ENCODE measurements around the gene PCDHA8. TPM values are rescaled to one million over a fixed set of nuclear protein-coding genes. Genes with fewer than 3 reads are reported as not detected.
"Not testable (repeated sequence)": the region's sequence is repeated elsewhere in the genome, so short reads cannot be mapped to it uniquely, and the experiment has no call there.

Gene PCDHA8
- total RNA-seq, 1 experiment from 2014 or later = not detected

DNA sequence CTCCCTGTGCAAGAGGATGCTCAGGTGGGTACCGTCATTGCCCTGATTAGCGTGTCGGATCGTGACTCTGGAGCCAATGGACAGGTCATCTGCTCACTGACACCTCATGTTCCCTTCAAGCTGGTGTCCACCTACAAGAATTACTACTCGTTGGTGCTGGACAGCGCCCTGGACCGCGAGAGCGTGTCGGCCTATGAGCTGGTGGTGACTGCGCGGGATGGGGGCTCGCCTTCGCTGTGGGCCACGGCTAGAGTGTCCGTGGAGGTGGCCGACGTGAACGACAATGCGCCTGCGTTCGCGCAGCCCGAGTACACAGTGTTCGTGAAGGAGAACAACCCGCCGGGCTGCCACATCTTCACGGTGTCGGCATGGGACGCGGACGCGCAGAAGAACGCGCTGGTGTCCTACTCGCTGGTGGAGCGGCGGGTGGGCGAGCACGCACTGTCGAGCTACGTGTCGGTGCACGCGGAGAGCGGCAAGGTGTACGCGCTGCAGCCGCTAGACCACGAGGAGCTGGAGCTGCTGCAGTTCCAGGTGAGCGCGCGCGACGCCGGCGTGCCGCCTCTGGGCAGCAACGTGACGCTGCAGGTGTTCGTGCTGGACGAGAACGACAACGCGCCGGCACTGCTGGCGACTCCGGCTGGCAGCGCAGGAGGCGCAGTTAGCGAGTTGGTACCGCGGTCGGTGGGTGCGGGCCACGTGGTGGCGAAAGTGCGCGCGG, 35.7 kb downstream of the PCDHA8 start:
- RAD21 ChIA-PET (ENCODE audit: low non-redundant PET in 1 of 2, low total read pairs in 2 of 2, uncharacterized antibody in 2 of 2, unreplicated experiment in 2 of 2); ATAC-seq; H3K4me3 ChIP-seq (replicated peaks in 1 of 2; ENCODE audit: low read depth in 1 of 2, low read length in 2 of 2); BruUV-seq (replicated peaks); intact Hi-C loops (cut with micrococcal nuclease); H3K4me1 ChIP-seq (ENCODE audit: control insufficient read depth in 1 of 2, insufficient read depth in 2 of 2, low read length in 2 of 2); H3K4me2 ChIP-seq (ENCODE audit: low read length); H3K27ac ChIP-seq (ENCODE audit: low read depth, low read length); H3K27me3 ChIP-seq (ENCODE audit: insufficient read depth, low read length); H3K36me3 ChIP-seq (ENCODE audit: control insufficient read depth in 1 of 2, insufficient read depth in 2 of 2, low read length in 2 of 2); H3K9ac ChIP-seq (ENCODE audit: low read length); H2AFZ ChIP-seq (ENCODE audit: low read depth, low read length, poor library complexity, severe bottlenecking); H3K9me2 ChIP-seq (ENCODE audit: insufficient read depth); H3K79me2 ChIP-seq (ENCODE audit: insufficient read depth, low read length); DNase-seq (ENCODE audit: low read depth, low spot score); POLR2A ChIA-PET; H4K20me1 ChIP-seq (ENCODE audit: insufficient read depth); H3K9me3 ChIP-seq (ENCODE audit: control insufficient read depth in 1 of 2, insufficient read depth in 1 of 2, low read depth in 1 of 2, low read length in 2 of 2): not testable (repeated sequence)
- TF ChIP-seq, protein P1, sequence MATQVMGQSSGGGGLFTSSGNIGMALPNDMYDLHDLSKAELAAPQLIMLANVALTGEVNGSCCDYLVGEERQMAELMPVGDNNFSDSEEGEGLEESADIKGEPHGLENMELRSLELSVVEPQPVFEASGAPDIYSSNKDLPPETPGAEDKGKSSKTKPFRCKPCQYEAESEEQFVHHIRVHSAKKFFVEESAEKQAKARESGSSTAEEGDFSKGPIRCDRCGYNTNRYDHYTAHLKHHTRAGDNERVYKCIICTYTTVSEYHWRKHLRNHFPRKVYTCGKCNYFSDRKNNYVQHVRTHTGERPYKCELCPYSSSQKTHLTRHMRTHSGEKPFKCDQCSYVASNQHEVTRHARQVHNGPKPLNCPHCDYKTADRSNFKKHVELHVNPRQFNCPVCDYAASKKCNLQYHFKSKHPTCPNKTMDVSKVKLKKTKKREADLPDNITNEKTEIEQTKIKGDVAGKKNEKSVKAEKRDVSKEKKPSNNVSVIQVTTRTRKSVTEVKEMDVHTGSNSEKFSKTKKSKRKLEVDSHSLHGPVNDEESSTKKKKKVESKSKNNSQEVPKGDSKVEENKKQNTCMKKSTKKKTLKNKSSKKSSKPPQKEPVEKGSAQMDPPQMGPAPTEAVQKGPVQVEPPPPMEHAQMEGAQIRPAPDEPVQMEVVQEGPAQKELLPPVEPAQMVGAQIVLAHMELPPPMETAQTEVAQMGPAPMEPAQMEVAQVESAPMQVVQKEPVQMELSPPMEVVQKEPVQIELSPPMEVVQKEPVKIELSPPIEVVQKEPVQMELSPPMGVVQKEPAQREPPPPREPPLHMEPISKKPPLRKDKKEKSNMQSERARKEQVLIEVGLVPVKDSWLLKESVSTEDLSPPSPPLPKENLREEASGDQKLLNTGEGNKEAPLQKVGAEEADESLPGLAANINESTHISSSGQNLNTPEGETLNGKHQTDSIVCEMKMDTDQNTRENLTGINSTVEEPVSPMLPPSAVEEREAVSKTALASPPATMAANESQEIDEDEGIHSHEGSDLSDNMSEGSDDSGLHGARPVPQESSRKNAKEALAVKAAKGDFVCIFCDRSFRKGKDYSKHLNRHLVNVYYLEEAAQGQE (IDR thresholded peaks at IDR 0.05; ENCODE audit: low read depth) = peak; percentile 16; the same call in 1 of the 2 replicates
- CTCF ChIA-PET = interaction anchor here (1.3 kb wide), 1 partner anchor 164 kb away, joined by 13 read pairs; no protein-coding TSS in a partner anchor

DNA sequence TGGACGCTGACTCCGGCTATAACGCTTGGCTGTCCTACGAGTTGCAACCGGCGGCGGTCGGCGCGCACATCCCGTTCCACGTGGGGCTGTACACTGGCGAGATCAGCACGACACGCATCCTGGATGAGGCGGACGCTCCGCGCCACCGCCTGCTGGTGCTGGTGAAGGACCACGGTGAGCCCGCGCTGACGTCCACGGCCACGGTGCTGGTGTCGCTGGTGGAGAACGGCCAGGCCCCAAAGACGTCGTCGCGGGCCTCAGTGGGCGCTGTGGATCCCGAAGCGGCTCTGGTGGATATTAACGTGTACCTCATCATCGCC, 36.2 kb downstream of the PCDHA8 start:
- DNase-seq (ENCODE audit: low read depth, low spot score) (no peak), ATAC-seq (no peak)
- RAD21 ChIA-PET (ENCODE audit: low non-redundant PET in 1 of 2, low total read pairs in 2 of 2, uncharacterized antibody in 2 of 2, unreplicated experiment in 2 of 2) = no interaction called here
- Histone ChIP-seq H3K79me2 (ENCODE audit: insufficient read depth, low read length) (no peaks in the 10 kb centered on the region), H3K9ac (ENCODE audit: low read length) (no peak overlapping the region), H3K27me3 (ENCODE audit: insufficient read depth, low read length) (no peaks in the 10 kb centered on the region), H3K4me3 (replicated peaks in 1 of 2; ENCODE audit: low read depth in 1 of 2, low read length in 2 of 2) (no peak overlapping the region), H3K4me2 (ENCODE audit: low read length) (no peak overlapping the region), H3K4me1 (ENCODE audit: control insufficient read depth in 1 of 2, insufficient read depth in 2 of 2, low read length in 2 of 2) (no peaks in the 10 kb centered on the region), H4K20me1 (ENCODE audit: insufficient read depth) (no peaks in the 10 kb centered on the region), H2AFZ (ENCODE audit: low read depth, low read length, poor library complexity, severe bottlenecking) (no peak overlapping the region), H3K9me3 (ENCODE audit: control insufficient read depth in 1 of 2, insufficient read depth in 1 of 2, low read depth in 1 of 2, low read length in 2 of 2) (no peaks in the 10 kb centered on the region), H3K36me3 (ENCODE audit: control insufficient read depth in 1 of 2, insufficient read depth in 2 of 2, low read length in 2 of 2) (no peaks in the 10 kb centered on the region), H3K9me2 (ENCODE audit: insufficient read depth) (no peaks in the 10 kb centered on the region; the same call in 1 of the 2 replicates), H3K27ac (ENCODE audit: low read depth, low read length) (no peak overlapping the region)
- intact Hi-C loops (cut with micrococcal nuclease) = no loop called here
- BruUV-seq (replicated peaks) = no TSS peak
- POLR2A ChIA-PET = no interaction called here
- CTCF ChIA-PET = no interaction called here
- TF ChIP-seq FOSL1 (IDR thresholded peaks at IDR 0.05; ENCODE audit: low read depth) (no peak), YY1 (IDR thresholded peaks at IDR 0.05; ENCODE audit: extremely low read depth, insufficient replicate concordance, low read depth, low read length) (no peak)

Measured in HCT116 (cell line).